Stimulated activated CD8-positive, alpha-beta memory T cell treated with anti-CD3 and anti-CD28 coated beads, Interleukin-15, amount 100 ng/mL, for 1 hour (primary cell): ENCODE measurements around the gene MAPK11.
A peak's percentile ranks its signal among the peaks of the same experiment; 100 is the strongest.
"Not testable (repeated sequence)": the region's sequence is repeated elsewhere in the genome, so short reads cannot be mapped to it uniquely, and the experiment has no call there.

Source experiments
- DNase-seq: peaks from one replicate; pipeline ENCODE4 v3.0.0-alpha.2; 2020; ENCODE audit warnings: low read depth

The MAPK11 gene

GRCh38 chr22:50276143-50276542 is 6.0 kb upstream of the MAPK11 start:
- DNase-seq = no peak

GRCh38 chr22:50275181-50276055 is 5.2 kb upstream of the MAPK11 start:
- DNase-seq = no peak

- no peak for DNase-seq
Measured at GRCh38 chr22:50274771-50275170, 4.6 kb upstream of the MAPK11 start.

- DNase-seq = no peak
Measured at GRCh38 chr22:50274311-50274710, 4.1 kb upstream of the MAPK11 start.

GRCh38 chr22:50273781-50274180 is 3.6 kb upstream of the MAPK11 start:
- DNase-seq = not testable (repeated sequence)

- DNase-seq = not testable (repeated sequence)
Measured at GRCh38 chr22:50273352-50273751, 3.2 kb upstream of the MAPK11 start.

GRCh38 chr22:50272044-50272802 is 2.0 kb upstream of the MAPK11 start:
- DNase-seq = no peak

- no peak for DNase-seq
Measured at GRCh38 chr22:50271519-50271970, 1.4 kb upstream of the MAPK11 start.

- peak; percentile 46 for DNase-seq
Measured at GRCh38 chr22:50270666-50271394, 650 bp upstream of the MAPK11 start.

- DNase-seq = no peak
Measured at GRCh38 chr22:50269573-50269969, 609 bp downstream of the MAPK11 start.

GRCh38 chr22:50268655-50269113 is 1.5 kb downstream of the MAPK11 start:
- DNase-seq = no peak

- no peak for DNase-seq
Measured at GRCh38 chr22:50267591-50268390, 2.4 kb downstream of the MAPK11 start.

- DNase-seq = no peak
Measured at GRCh38 chr22:50266994-50267393, 3.2 kb downstream of the MAPK11 start.

GRCh38 chr22:50264946-50265669 is 5.1 kb downstream of the MAPK11 start:
- no peak for DNase-seq

- DNase-seq = no peak
Measured at GRCh38 chr22:50264104-50264745, 6.0 kb downstream of the MAPK11 start.

- no peak for DNase-seq
Measured at GRCh38 chr22:50262973-50263617, 7.1 kb downstream of the MAPK11 start.

- DNase-seq = no peak
Measured at GRCh38 chr22:50262460-50262911, 7.7 kb downstream of the MAPK11 start.

- no peak for DNase-seq
Measured at GRCh38 chr22:50261615-50262459, 8.3 kb downstream of the MAPK11 start, which contains the start of gene MAPK12. Gene MAPK12, minus strand, starts transcription at chr22:50261683. Its CDS starts 174 bp downstream, at chr22:50261509.
